ENCODE results near the gene DMRTA2. TPM values are rescaled to one million over a fixed set of nuclear protein-coding genes. Genes with fewer than 3 reads are reported as not detected.

DMRTA2 gene
- total and polyA plus RNA-seq, 9 of the 15 experiments (the other 6 are each of a cell fraction or from before 2014, with no cell fraction given): not detected

- Histone ChIP-seq H3K9ac (ENCODE audit: insufficient read depth in 1 of 2, low read depth in 2 of 2, low read length in 2 of 2) (no peak overlapping the region), H3K4me3 (no peak overlapping the region), H3K36me3 (ENCODE audit: control insufficient read depth, insufficient read depth, low read length) (no peaks in the 10 kb centered on the region), H2AFZ (ENCODE audit: low read depth, low read length) (no peak overlapping the region), H4K20me1 (replicated peaks; ENCODE audit: control insufficient read depth, insufficient read depth, low read length) (no peaks in the 10 kb centered on the region; the same call in 1 of the 2 replicates), H3K4me1 (replicated peaks in 1 of 2; ENCODE audit: control insufficient read depth in 2 of 2, insufficient read depth in 2 of 2, low read length in 2 of 2) (peaks cover 0 to 35% of the 10 kb centered on the region in 2 experiments; a peak in 2 of 5 replicates), H3K79me2 (ENCODE audit: control insufficient read depth, insufficient read depth, low read length) (no peaks in the 10 kb centered on the region), H3K9me1 (ENCODE audit: control insufficient read depth, insufficient read depth, low read length) (no peaks in the 10 kb centered on the region), H3K4me2 (ENCODE audit: insufficient read depth, low read length) (no peak overlapping the region), H3K27ac (ENCODE audit: extremely low read depth, low read depth, low read length) (no peak overlapping the region), H3K27me3 (ENCODE audit: control insufficient read depth in 2 of 2, insufficient read depth in 2 of 2, low read length in 2 of 2) (peaks cover 76 to 88% of the 10 kb centered on the region in 2 experiments), H3K9me3 (replicated peaks; ENCODE audit: control insufficient read depth, insufficient read depth, low read depth, low read length) (no peaks in the 10 kb centered on the region)
- no TSS peak for BruUV-seq (replicated peaks)
- FAIRE-seq: no peak
- in situ Hi-C loops (cut with MboI) (no loop called here), intact Hi-C loops (cut with micrococcal nuclease) (no loop called here)
- peak; percentile 74 for TF ChIP-seq CBX8 (IDR thresholded peaks at IDR 0.05; ENCODE audit: borderline replicate concordance, extremely low read depth, low read depth, low read length, poor library complexity, severe bottlenecking)
- TF ChIP-seq RBM14 (IDR thresholded peaks at IDR 0.05; ENCODE audit: borderline replicate concordance, insufficient read depth, low read depth, low read length): no peak
- no peak for TF ChIP-seq MYNN (IDR thresholded peaks at IDR 0.05)
- no peak for TF ChIP-seq MYNN (CRISPR knock-in tag; IDR thresholded peaks at IDR 0.05)
- ChIA-PET CTCF (ENCODE audit: low intra/inter-chr PET ratio) (no interaction called here), POLR2A (interaction anchor here (0.6 to 2.3 kb wide), 6 partner anchors 8 to 1182 kb away, joined by 3 to 8 read pairs (median 4); no protein-coding TSS in a partner anchor)
- DNase-seq (ENCODE audit: extremely low read depth in 1 of 4, low spot score in 3 of 4): no peak
- no peak for ATAC-seq
- WGBS (ENCODE audit: insufficient coverage, low coverage, missing lambda C conversion rate): 19% methylated on average over 33 of the region's 35 CpGs
Observed at GRCh38 chr1:50424045-50424883, 1.0 kb upstream of the DMRTA2 start.
